PC-9 (cell line): Measurements from ENCODE around the gene SLC8A3.

Experiments
- CTCF ChIP-seq: fragments of 200-600 bp; sonication (generic); conservative IDR thresholded peaks from 2 replicates; pipeline ENCODE4 v1.6.1; 2017; ENCODE audit warnings: mixed run types, antibody characterized with exemption, mild to moderate bottlenecking, moderate library complexity
- EZH2 ChIP-seq: fragments of 200-600 bp; sonication (generic); IDR thresholded peaks from 2 replicates; pipeline ENCODE4 v1.8.0; 2017; ENCODE audit warnings: antibody characterized with exemption, low read depth

GRCh38 chr14:70045310-70045709 is 143.4 kb downstream of the SLC8A3 start:
- no peak for TF ChIP-seq EZH2
- no peak for TF ChIP-seq CTCF
